ENCODE data around the gene CTNNBIP1. TPM values are rescaled to one million over a fixed set of nuclear protein-coding genes. Genes with fewer than 3 reads are reported as not detected.

Gene CTNNBIP1
- total and polyA plus RNA-seq, 9 of the 15 experiments (the other 6 are each of a cell fraction or from before 2014, with no cell fraction given) = 0.65 to 29.2 (median 14.7) TPM

DNA sequence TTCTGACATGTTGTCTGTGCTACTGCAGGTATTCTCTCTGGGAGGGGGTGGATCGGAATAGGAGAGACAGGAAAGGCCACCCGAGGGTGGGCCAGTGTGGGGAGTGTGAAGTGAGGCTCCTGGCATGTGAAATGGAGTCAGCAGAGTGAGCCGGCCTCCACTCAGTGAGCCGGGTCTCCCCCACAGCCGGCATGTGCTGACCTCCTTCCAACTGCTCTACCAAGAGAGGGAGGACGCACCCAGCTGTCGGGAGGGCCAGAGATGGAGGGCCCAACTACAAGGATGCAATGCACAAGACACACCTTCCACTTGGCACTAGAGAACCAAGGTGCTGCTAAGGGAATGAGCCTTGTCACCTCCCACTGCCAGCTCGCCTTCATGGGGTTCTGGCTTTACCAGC lies 58.1 kb downstream of the CTNNBIP1 start:
- CTCF ChIA-PET (ENCODE audit: low intra/inter-chr PET ratio) = no interaction called here
- Histone ChIP-seq H3K4me3 (no peak overlapping the region), H3K4me1 (replicated peaks in 1 of 2; ENCODE audit: control insufficient read depth in 2 of 2, insufficient read depth in 2 of 2, low read length in 2 of 2) (peaks cover 10 to 27% of the 10 kb centered on the region in 2 experiments; a peak in 2 of 5 replicates), H4K20me1 (replicated peaks; ENCODE audit: control insufficient read depth, insufficient read depth, low read length) (no peaks in the 10 kb centered on the region), H3K9me3 (replicated peaks; ENCODE audit: control insufficient read depth, insufficient read depth, low read depth, low read length) (peaks cover 3% of the 10 kb centered on the region; the same call in 1 of the 2 replicates), H3K9ac (ENCODE audit: insufficient read depth in 1 of 2, low read depth in 2 of 2, low read length in 2 of 2) (no peak overlapping the region), H3K27me3 (ENCODE audit: control insufficient read depth in 2 of 2, insufficient read depth in 2 of 2, low read length in 2 of 2) (no peaks in the 10 kb centered on the region), H2AFZ (ENCODE audit: low read depth, low read length) (no peak overlapping the region), H3K9me1 (ENCODE audit: control insufficient read depth, insufficient read depth, low read length) (no peaks in the 10 kb centered on the region), H3K36me3 (ENCODE audit: control insufficient read depth, insufficient read depth, low read length) (no peaks in the 10 kb centered on the region), H3K4me2 (ENCODE audit: insufficient read depth, low read length) (no peak overlapping the region), H3K79me2 (ENCODE audit: control insufficient read depth, insufficient read depth, low read length) (no peaks in the 10 kb centered on the region), H3K27ac (ENCODE audit: extremely low read depth, low read depth, low read length) (no peak overlapping the region)
- intact Hi-C loops (cut with micrococcal nuclease) = no loop called here
- FAIRE-seq = no peak
- DNase-seq (ENCODE audit: extremely low read depth in 1 of 4, low spot score in 3 of 4) = no peak
- BruUV-seq (replicated peaks) = no TSS peak
- POLR2A ChIA-PET = interaction anchor here (1.0 to 1.4 kb wide), 2 partner anchors 20 to 31 kb away, joined by 3 read pairs; no protein-coding TSS in a partner anchor
- ATAC-seq = no peak
- WGBS (ENCODE audit: insufficient coverage, low coverage, missing lambda C conversion rate) = 38% methylated on average over 8 of the region's 8 CpGs
- in situ Hi-C loops (cut with MboI) = no loop called here
- TF ChIP-seq ZFPM2 (CRISPR knock-in tag; IDR thresholded peaks at IDR 0.05) = no peak
- TF ChIP-seq ZNF143 (CRISPR knock-in tag; IDR thresholded peaks at IDR 0.05) = no peak
- TF ChIP-seq, protein P1, sequence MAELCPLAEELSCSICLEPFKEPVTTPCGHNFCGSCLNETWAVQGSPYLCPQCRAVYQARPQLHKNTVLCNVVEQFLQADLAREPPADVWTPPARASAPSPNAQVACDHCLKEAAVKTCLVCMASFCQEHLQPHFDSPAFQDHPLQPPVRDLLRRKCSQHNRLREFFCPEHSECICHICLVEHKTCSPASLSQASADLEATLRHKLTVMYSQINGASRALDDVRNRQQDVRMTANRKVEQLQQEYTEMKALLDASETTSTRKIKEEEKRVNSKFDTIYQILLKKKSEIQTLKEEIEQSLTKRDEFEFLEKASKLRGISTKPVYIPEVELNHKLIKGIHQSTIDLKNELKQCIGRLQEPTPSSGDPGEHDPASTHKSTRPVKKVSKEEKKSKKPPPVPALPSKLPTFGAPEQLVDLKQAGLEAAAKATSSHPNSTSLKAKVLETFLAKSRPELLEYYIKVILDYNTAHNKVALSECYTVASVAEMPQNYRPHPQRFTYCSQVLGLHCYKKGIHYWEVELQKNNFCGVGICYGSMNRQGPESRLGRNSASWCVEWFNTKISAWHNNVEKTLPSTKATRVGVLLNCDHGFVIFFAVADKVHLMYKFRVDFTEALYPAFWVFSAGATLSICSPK (IDR thresholded peaks at IDR 0.05; ENCODE audit: borderline replicate concordance) = no peak
- no peak for TF ChIP-seq SREBF1 (IDR thresholded peaks at IDR 0.05; ENCODE audit: borderline replicate concordance, low read depth, low read length)
- no peak for TF ChIP-seq TCFL5 (CRISPR knock-in tag; conservative IDR thresholded peaks at IDR 0.05)
- no peak for TF ChIP-seq ADNP (tag; IDR thresholded peaks at IDR 0.05)
- no peak for TF ChIP-seq OTX1 (CRISPR knock-in tag; IDR thresholded peaks at IDR 0.05)
- no peak for TF ChIP-seq NCOA2 (IDR thresholded peaks at IDR 0.05; ENCODE audit: partially characterized antibody in 2 of 2)
- no peak for TF ChIP-seq EHMT2 (IDR thresholded peaks at IDR 0.05)
- no peak for TF ChIP-seq MBD2 (IDR thresholded peaks at IDR 0.05; ENCODE audit: borderline replicate concordance, low read depth)
- no peak for TF ChIP-seq MAFK (IDR thresholded peaks at IDR 0.05; ENCODE audit: low read length)
